NCI-H510A (cell line): ENCODE data around the gene XRCC1.
"Not testable (repeated sequence)": the region's sequence is repeated elsewhere in the genome, so short reads cannot be mapped to it uniquely, and the experiment has no call there.

Experiments
- DNase-seq: peaks from one replicate; lab custom pipeline; 2025; lab: John Stamatoyannopoulos, UW

The XRCC1 gene

DNA sequence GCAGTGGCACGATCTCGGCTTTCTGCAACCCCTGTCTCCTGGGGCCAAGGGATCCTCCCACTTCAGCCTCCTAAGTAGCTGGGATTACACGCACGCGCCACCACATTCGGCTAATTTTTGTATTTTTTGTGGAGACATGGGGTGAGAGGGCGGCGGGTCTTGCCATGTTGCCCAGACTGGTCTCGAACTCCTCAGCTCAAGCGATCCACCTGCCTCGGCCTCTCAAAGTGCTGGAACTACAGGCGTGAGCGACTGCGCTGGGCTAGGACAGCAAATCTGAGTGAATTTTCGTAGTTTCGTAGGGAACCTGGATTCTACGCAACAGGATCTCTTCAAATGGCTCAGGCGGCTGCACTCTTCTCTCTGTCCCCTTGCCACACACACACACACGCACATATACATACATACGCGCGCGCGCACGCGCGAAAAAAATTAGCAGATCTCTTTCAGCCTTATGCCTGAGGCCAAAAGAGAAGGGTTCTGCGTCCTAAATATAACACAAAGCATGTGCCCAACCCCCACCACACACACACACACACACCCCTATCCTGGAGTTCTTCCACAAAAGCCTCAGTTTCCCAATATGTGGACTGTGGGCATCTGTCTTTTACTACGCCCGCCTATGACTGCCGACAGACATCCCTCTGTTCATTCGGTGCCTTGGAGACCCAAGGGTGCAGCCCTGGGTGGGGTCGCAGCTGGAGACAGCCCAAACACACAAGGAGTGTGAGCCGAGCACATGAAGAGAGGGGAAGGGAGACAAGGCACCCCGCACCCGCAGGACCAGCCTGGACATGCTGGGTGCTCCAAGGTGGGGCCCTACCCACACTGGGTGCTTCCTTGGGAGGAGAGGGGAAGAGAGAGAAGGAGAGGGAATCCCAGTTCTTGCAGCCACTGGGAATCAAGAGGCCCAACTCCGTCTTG, 890 bp upstream of the XRCC1 start:
- DNase-seq, result no peak

DNA sequence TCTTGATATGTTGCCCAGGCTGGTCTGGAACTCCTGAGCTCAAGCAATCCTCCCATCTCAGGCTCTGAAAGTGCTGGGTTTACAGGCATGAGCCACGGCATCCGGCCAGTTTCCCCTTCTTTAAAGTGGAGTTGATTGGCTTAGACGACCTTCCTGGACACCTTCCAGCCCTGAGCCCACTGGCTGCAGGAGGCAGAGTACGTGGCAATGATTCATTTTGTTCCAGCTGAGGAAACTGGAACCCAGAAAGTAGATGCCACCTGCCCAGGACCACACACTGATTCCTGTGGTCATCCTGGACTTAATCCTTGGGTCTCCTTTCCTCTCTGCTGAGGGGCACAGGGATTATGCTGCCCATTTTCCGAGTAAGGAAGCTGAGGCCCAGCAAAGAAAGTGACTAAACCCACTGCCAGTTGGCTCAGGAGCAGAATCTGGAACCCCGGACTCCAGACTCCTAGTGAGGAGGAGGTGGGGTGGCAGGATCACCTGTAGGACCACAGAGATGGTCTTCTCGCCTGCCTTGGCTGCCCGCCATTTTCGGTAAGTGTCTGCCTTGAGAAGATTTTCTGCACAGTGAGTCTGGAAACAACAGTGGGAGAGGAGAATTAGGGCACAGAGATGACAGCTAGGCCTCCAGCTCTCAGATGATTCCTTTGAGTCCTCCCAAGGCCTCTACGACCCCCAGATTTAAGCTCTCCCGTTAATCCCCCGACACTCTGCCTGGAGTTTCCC, 737 bp downstream of the XRCC1 start:
- DNase-seq, result no peak

- peak; percentile 47 for DNase-seq
These were observed 3.1 kb downstream of the XRCC1 start for GRCh38 chr19:43572171-43572588.

DNA sequence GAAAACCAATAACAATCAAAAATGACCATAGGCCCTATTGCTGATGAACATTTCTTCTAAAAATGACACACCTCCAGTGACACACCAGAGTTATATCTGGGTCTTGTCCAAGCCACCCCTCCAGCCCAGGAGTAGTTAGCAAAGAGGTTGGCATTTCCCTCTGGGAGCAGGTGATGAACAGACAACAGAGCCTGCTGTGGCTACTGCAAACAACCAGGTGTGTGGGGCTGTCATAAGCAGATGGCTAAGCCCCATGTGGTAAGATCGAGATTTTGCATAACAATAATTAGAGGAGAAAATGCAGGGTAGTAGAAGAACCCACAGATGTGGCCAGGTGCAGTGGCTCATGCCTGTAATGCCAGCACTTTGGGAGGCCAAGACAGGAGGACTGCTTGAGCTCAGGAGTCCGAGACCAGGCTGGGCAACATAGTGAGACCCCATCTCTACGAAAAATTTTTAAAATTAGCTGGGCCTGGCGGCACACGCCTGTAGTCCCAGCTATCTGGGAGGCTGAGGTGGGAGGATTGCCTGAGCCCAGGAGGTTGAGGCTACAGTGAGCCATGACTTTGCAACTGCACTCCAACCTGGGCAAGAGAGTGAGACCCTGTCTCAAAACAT, 5.0 kb downstream of the XRCC1 start:
- DNase-seq, result peak; percentile 11

DNA sequence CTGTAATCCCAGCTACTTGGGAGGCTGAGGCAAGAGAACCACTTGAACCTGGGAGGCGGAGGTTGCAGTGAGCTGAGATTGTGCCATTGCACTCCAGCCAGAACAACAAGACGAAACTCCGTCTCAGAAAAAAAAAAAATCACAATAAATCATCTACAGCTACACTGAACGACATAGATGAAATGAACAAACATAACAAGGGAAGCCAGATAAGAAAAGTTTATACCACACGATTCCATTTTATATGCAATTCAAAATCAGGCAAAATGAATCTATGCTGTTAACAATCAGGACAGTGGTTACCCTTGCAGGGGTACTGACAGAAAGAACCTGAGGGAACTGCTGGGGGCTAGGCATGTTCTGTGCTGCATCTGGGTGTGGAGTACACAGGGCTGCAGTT, 5.7 kb downstream of the XRCC1 start:
- no peak for DNase-seq

DNA sequence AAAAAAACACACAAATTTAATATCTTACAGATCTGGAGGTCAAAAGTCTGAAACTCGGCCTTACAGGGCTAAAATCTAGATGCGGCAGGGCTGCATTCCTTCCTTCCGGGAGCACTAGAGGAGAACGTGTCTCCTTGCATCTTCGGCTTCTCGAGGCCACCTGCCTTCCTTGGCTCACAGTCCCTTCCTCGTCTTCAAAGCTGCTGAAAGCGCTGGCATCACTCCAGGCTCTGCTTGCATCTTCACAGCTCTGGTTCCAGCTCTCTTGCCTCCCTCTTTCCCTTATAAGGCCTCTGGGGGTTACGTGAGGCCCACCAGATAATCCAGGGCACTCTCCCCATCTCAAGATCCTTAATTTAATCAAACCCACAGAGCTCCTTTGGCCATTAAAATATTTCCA, 10.5 kb downstream of the XRCC1 start:
- no peak for DNase-seq

GRCh38 chr19:43563816-43564457, 11.4 kb downstream of the XRCC1 start:
- no peak for DNase-seq

- DNase-seq, result peak; percentile 11
These were observed 12.6 kb downstream of the XRCC1 start for GRCh38 chr19:43562698-43563241.

DNA sequence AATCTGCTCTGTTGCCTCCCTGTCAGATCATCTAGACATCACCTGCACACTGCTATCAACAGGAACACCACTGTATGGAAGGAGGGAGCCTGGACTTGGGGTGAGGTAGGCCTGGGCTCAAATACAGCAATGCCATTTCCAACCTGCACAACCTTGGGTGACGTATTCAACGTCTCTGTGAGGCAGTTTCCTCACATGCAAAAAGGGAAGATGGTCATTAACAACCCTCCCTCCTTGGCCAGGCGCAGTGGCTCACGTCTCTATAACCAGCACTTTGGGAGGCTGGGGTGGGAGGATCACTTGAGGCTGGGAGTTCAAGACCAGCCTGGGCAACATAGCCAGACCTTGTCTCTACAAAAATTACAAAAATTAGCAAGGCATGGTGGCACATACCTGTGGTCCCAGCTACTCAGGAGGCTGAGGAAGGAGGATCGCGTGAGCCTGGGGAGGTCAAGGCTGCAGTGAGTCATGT, 13.1 kb downstream of the XRCC1 start:
- DNase-seq, result no peak

- DNase-seq, result no peak
These were observed 14.0 kb downstream of the XRCC1 start for GRCh38 chr19:43561139-43561970.

DNA sequence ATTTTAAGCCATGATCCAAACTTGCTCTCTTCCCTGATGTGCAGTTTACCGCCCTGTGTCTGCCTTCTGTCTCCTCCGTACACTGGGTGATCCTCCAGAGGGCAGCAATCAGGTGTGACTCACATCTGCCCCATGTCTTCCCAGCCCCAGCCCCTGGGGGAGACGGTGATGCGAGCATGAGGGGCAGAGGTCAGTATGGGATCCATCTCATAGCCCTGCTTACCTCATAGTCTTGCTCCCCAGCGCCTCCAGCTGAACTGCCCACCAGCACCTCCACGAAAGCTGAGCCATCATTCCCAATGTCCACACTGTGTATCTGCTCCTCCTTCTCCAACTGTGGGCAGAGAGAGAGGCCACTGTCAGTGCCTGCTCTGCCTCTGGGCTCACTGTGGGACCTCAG, 14.6 kb downstream of the XRCC1 start:
- no peak for DNase-seq

GRCh38 chr19:43555185-43555770, 20.0 kb downstream of the XRCC1 start:
- DNase-seq, result no peak

DNA sequence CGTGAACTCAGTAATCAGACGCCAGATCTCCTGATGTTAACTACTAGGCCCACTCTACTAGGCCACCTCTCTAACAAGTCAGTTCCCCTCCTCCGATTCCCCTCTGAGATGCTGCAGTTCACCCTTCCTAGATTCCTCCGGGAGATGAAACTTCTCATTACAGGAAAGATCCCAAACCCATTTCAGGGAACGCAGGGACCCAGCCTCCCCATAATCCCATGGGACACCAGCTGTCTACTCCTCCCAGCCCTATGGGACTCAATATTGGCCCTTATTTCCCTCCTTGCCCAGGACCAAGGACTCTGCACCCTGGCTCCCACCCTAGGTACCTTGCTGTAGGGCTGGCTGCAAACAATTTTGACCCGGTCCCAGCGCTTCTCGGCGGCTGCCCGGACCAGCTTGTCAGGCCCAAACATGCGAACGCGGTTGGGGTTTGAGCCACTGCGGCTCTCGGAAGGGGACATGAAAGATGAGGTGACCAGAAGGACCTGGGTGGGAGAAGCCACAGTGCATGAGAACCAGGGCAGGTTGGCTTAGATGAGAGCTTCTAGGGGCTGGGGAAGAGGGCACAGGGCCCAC, 20.9 kb downstream of the XRCC1 start:
- DNase-seq, result no peak

DNA sequence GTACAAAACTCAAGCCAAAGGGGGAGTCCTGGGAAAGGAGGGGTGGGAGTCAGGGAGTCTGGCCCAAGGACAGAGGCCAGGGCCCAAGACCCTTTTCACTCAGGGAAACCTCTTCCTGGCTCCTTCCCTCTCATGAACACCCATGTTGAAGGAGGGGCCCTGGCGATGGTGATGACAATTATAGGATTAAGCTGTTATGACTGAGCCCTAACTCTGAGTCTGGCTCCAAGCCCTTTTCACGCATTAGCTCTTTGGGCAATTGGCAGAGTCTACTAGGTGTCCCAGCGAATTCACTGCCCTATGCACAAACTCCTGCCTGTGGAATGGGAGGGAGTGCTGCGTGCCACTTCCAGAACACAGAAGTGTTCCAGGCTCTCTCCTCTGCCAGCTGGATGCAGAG, 21.7 kb downstream of the XRCC1 start:
- no peak for DNase-seq

GRCh38 chr19:43552616-43553015, 22.7 kb downstream of the XRCC1 start:
- DNase-seq, result no peak

DNA sequence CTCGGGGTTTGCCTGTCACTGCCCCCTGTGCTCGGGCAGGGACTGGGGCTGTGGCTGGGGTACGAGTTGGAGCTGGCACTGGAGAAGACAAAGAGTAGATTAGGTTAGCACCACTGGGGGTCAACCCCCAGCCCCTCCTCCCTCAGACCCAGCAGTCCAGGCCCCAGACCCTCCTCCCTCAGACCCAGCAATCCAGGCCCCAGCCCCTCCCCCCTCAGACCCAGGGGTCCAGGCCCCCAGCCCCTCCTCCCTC, 23.2 kb downstream of the XRCC1 start:
- no peak for DNase-seq

DNA sequence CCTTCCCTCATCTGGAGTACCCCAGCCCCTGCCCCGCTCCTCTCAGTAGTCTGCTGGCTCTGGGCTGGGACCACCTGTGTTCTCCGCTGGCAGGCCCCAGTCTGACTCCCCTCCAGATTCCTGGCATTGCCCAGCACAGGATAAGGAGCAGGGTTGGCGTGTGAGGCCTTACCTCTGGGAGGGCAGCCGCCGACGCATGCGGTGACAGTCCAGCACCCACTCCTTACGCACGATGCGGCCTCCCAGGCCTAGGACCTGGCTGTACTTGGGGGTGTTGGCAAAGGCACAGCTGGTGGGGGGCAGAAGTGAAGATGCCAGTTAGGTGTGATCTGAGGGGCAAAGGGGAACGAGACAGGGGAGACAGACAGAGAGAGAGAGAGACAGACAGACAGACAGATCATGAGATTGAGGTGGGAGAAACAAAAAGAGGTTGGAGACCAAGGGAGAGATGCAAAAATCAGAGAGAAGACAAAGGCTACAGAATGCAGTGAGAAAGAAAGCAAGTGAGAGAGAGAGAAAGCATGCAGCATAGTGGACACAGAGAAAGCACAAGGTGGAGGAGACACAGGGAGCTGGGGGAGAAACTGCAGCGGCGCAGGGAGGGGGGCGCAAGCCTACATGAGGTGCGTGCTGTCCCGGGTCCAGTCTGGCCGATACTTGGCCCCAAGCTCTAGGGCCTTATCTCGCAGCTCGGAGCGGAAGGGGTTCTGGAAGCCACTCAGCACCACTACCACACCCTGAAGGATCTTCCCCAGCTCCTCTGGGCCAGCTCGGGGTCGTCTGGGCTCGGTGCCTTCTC, 23.7 kb downstream of the XRCC1 start:
- DNase-seq, result no peak

DNA sequence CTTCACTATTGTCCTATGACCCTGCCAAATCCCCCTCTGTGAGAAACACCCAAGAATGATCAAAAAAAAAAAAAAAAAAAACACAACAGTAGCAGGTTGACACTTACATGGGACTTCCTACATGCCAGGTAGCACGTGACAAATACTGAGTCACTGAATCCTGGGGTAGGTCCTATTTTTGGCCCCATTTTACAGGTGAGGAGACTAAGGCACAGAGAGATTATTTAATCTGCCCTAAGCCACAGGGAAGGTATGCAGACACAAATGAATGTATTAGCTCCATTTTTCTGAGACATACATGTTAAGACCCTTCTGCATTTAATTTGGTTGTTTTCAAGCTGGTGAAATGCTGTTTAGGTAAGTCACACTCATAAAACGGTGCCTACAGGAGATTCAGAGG, 26.6 kb downstream of the XRCC1 start:
- DNase-seq, result no peak

DNA sequence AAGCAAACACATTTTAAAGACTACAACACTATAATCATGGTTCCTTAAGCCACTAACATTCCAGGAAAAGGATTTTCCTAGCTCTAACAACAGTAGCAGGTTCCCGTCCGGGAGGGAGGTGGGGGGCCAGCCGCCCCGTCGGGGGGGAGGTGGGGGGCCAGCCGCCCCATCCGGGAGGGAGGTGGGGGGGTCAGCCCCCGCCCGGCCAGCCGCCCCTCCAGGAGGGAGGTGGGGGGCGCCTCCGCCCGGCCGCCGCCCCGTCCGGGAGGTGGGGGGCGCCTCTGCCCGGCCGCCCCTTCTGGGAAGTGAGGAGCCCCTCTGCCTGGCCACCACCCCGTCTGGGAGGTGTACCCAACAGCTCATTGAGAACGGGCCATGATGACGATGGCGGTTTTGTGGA, 27.4 kb downstream of the XRCC1 start:
- not testable (repeated sequence) for DNase-seq

DNA sequence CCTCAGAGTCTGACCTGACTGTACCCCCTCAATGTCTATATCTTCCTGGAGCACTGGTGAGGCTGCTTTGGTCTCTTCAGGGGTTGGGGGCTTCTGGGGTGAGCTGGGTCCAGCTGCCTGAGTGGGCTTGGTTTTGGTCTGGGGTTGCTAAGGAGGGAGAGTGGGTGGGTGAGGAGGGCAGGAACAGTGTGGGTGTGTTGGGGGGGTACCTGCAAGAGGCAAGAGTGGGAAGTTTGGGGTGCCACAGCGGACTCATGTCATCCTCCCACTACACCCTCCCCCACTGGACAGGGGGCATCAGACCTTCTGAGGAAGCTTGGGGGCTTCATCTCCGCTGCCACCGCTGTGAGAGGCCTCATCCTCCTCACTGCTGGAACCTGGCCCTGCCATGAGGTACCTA, 28.7 kb downstream of the XRCC1 start:
- DNase-seq, result no peak
